Stimulated activated CD8-positive, alpha-beta memory T cell treated with anti-CD3 and anti-CD28 coated beads, Interleukin-7, amount 100 ng/mL, for 24 hours (primary cell): ENCODE results near the gene TKFC.

ENCODE experiments used
- DNase-seq: peaks from one replicate; pipeline ENCODE4 v3.0.0-alpha.2; 2020; ENCODE audit warnings: low read depth

TKFC gene

DNA sequence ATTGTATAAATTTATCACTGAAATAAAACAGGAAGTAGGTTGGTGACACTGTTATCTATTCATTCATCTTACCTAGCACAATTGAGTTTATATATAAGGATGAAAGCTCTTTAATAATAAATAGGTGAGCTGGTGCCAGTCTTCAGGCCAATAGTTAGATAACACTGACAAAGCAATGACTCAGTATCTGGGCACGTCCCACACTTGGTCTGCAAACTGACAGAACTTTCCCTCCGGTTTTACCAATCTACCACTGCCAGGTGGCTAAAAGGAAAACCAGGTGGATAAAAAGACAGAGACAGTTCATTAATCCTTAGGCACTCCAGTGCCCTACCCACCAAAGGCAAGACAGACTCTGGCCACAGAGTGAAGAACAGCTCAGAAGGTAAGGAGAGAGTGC is 17.8 kb upstream of the TKFC start:
- DNase-seq, result no peak

DNA sequence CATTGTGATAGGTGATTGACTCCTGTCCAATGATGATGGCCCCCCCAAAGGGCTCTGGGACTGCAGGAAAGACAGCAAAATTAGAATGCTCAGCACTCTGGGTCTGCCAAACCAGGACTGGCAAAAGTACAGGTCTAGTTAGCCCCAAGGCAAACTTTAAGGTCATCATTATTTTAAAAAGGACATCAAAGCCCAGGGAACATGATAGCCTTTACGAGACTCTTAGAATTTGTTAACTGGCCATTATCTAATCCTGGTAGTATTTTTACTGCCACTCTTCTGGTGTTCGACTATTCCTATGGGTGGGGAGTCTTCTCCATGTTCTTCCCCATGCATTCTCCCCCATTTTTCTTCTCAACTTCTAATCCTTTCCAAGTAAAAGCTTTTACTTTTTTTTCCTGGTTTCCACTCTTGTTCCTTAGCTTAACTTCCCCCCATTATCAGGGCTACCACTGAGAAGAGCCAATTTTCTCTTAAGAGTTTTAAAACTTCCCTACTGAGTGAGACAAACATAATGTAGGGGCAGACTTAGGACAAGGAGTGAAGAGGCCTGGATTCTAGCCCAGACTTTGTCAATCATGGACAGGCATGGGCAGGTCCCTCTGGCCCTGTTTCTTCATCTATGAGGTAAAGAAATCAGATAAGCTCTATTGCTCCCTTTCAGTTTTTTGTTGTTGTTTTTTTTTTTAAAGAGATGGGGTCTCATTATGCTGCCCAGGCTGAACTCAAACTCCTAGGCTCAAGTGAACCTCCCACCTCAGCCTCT is 7.2 kb upstream of the TKFC start:
- no peak for DNase-seq

GRCh38 chr11:61327669-61328071 is 5.4 kb upstream of the TKFC start:
- DNase-seq, result no peak

DNA sequence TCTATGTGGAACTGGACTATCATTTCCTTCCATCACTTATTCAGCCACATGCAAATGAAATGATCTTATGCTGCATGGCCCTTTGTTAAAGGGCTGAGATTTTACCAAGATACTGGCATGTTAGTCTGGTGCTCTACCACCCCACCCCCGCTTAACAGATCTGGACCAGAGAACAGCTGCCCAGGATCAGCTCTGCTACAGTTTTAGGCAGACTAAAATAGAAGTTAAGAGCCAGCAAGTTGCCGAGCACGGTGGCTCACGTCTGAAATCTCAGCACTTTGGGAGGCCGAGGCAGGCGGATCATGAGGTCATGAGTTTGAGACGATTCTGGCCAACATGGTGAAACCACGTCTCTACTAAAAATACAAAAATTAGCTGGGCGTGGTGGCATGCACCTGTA is 4.7 kb upstream of the TKFC start:
- DNase-seq, result no peak

- DNase-seq, result no peak
Measured at GRCh38 chr11:61329871-61330270, 3.2 kb upstream of the TKFC start.

- DNase-seq, result no peak
Measured at GRCh38 chr11:61331651-61332050, 1.4 kb upstream of the TKFC start.

- no peak for DNase-seq
Measured at GRCh38 chr11:61332281-61332796, 689 bp upstream of the TKFC start.

- DNase-seq, result no peak
Measured at GRCh38 chr11:61333550-61334433, 764 bp downstream of the TKFC start.

- no peak for DNase-seq
Measured at GRCh38 chr11:61334434-61335354, 1.7 kb downstream of the TKFC start.

GRCh38 chr11:61335355-61335710 is 2.3 kb downstream of the TKFC start:
- no peak for DNase-seq

- DNase-seq, result peak; percentile 55
Measured at GRCh38 chr11:61336171-61336935, 3.3 kb downstream of the TKFC start.

- DNase-seq, result no peak
Measured at GRCh38 chr11:61337706-61338470, 4.9 kb downstream of the TKFC start.

DNA sequence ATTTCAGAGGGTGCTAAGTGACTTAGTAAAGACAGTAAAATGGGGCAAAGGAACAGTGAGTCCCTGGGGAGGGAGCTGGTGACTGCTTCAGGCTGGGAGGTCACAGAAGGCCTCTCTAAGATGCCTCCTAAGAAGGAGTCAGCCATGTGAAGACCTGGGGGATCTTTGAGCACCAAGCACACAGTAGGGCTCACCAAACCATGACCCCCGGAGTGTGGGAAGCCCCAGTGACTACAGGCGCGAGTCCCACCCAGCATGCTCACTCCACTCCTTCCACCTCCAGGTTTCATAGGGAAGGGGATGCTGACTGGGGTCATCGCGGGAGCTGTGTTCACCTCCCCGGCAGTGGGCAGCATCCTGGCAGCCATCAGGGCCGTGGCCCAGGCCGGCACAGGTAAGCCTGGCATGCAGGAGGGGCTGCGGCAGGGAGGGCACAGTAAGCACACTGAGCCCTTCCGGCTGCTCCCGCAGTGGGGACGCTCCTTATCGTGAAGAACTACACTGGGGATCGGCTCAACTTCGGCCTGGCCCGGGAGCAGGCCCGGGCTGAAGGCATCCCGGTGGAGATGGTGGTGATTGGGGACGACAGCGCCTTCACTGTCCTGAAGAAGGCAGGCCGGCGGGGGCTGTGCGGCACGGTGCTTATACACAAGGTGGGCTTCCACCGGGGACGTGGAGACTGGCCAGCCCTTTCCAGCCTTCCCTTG is 5.9 kb downstream of the TKFC start:
- DNase-seq, result no peak

GRCh38 chr11:61339490-61339878 is 6.5 kb downstream of the TKFC start:
- no peak for DNase-seq

GRCh38 chr11:61340979-61341378 is 8.0 kb downstream of the TKFC start:
- no peak for DNase-seq

- no peak for DNase-seq
Measured at GRCh38 chr11:61341706-61342105, 8.7 kb downstream of the TKFC start.

DNA sequence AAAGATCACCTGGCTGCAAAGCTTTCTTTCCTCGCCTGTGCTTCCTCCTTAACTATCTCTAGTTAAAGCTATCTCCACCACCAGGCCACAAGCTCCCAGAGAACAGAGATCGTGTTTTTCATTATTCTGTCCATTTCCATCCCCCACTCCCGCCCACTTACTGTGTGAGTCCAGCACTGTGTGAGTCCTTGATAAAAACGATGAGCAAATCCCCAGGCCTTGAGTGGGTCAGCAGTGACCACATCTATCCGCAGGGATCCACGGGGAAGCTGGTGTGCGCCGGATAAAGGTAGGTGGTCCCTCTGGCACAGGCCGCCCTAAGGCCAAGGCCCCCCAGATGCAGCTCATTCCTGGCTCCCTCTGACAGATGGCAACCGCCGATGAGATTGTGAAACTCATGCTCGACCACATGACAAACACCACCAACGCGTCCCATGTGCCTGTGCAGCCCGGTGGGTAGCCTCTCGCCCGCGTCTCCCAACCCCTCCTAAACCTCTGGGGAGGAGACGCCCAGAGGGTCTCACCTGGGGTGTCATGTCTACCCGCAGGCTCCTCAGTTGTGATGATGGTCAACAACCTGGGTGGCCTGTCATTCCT is 9.3 kb downstream of the TKFC start:
- no peak for DNase-seq

DNA sequence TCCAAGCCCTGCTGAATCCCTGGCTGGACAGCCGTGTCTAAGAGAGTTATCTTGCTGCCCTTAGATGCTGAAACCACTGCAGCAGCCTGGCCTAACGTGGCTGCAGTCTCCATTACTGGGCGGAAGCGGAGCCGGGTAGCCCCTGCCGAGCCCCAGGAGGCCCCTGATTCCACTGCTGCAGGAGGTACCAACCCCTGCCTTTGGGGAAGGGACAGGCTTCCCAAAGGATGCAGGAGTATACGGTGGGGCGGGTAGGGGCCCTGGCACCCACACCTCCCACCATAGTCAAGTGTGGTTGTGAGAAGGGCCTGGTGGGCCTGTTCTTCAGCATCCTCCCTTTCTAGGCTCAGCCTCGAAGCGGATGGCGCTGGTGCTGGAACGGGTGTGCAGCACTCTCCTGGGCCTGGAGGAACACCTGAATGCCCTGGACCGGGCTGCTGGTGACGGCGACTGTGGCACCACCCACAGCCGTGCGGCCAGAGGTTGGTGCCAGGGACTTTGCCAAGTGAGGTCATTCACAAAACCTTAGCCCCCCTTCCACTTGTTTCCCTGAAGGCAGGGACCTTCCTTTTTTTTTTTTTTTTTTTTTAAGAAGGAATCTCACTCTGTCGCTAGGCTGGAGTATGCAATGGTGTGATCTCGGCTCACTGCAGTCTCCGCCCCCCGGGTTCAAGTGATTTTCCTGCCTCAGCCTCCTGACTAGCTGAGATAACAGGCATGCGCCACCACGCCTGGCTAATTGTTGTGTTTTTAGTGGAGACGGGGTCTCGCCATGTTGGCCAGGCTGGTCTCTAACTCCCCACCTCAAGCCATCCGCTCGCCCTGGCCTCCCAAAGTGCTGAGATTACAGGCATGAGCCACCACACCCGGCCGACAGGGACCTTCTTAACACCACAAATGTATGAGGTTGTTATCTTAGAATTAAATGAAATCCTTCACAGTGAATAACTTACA is 11.0 kb downstream of the TKFC start:
- DNase-seq, result no peak
